K562 (cell line): ENCODE measurements around the gene FIGNL1. TPM values are rescaled to one million over a fixed set of nuclear protein-coding genes. Genes with fewer than 3 reads are reported as not detected.

Experiments
- CBX3 ChIP-seq, 2 experiments: IDR thresholded peaks; 1 replicate in 1 of 2; 2 replicates in 1 of 2; pipeline ENCODE4 v1.6.1; 2012; ENCODE audit warnings: inconsistent platforms in 2 of 2, low read length in 2 of 2, borderline replicate concordance in 1 of 2, control low read depth in 1 of 2
- CTCFL ChIP-seq: IDR thresholded peaks from 2 replicates; pipeline ENCODE4 v1.6.1; 2011; ENCODE audit warnings: borderline replicate concordance, low read depth, mild to moderate bottlenecking, moderate library complexity, low read length; ENCODE audit not compliant: insufficient read depth, poor library complexity, severe bottlenecking
- E2F3 ChIP-seq: fragments of 250-450 bp; sonication (Bioruptor Pico); IDR thresholded peaks from 2 replicates; pipeline ENCODE4 v1.4.0; 2020; ENCODE audit warnings: mild to moderate bottlenecking
- ETV6 ChIP-seq, 3 experiments: fragments of 150-350 bp in 1 of 3; sonication (generic) in 1 of 3; formaldehyde crosslinking in 1 of 3; IDR thresholded peaks; 2 replicates each; pipeline versions ENCODE4 v1.6.1 to v1.8.0; 2014 to 2022; ENCODE audit warnings: borderline replicate concordance in 2 of 3, low read depth in 2 of 3, antibody characterized with exemption in 1 of 3, low read length in 1 of 3, mild to moderate bottlenecking in 1 of 3, missing genetic modification reagents in 1 of 3
- MAFG ChIP-seq: fragments of 450-650 bp; conservative IDR thresholded peaks from 2 replicates; pipeline ENCODE4 v1.6.1; 2016; ENCODE audit warnings: missing genetic modification characterization, missing compliant biosample characterization
- MEIS2 ChIP-seq: fragments of 450-650 bp; IDR thresholded peaks from 2 replicates; pipeline ENCODE4 v1.6.1; 2014; ENCODE audit warnings: mild to moderate bottlenecking; ENCODE audit not compliant: partially characterized antibody
- SFPQ ChIP-seq: fragments of 200-400 bp; formaldehyde crosslinking; IDR thresholded peaks from 2 replicates; pipeline ENCODE4 v1.6.1; 2017; ENCODE audit warnings: mild to moderate bottlenecking, low read depth, low read length, moderate library complexity
- SMARCA4 ChIP-seq: fragments of 450-650 bp; IDR thresholded peaks from 2 replicates; pipeline ENCODE4 v1.6.1; 2016
- YY1 ChIP-seq, 3 experiments: IDR thresholded peaks; 2 replicates each; pipeline ENCODE4 v1.6.1; 2011; ENCODE audit warnings: low read length in 2 of 3, mild to moderate bottlenecking in 2 of 3, moderate library complexity in 2 of 3, borderline replicate concordance in 1 of 3, control low read depth in 1 of 3, low read depth in 1 of 3; ENCODE audit not compliant: insufficient read depth in 3 of 3, insufficient replicate concordance in 2 of 3, control insufficient read depth in 1 of 3, insufficient read length in 1 of 3; ENCODE audit errors: extremely low read depth in 1 of 3
- ZKSCAN8 ChIP-seq: fragments of 200-800 bp; sonication (Bioruptor generic); IDR thresholded peaks from 2 replicates; pipeline ENCODE4 v1.6.1; 2016; ENCODE audit warnings: missing genetic modification characterization, missing compliant biosample characterization
- ZNF184 ChIP-seq: sonication (generic); formaldehyde crosslinking; IDR thresholded peaks from 2 replicates; pipeline ENCODE4 v1.5.0; 2020; ENCODE audit warnings: missing genetic modification reagents
- ZNF24 ChIP-seq: fragments of 450-650 bp; IDR thresholded peaks from 2 replicates; pipeline ENCODE4 v1.6.1; 2016
- polyA plus RNA-seq, 8 experiments: library from polyadenylated mRNA; depleted of rRNA in 4 of 8; stranded (reverse) in 5 of 8; unstranded in 3 of 8; fragments of >200 nt; fragmentation: Nextera tagmentation in 2 of 8; fragmentation: Illumina TruSeq in 1 of 8; extraction: Ambion mirVana in 2 of 8; extraction: Trizol in 1 of 8; gene quantifications; 2 replicates each; pipeline versions ENCODE4 v1.2.1 to v1.2.3, GENCODE V29; 2011 to 2014; ENCODE audit warnings: inconsistent platforms in 1 of 8, missing spikeins in 1 of 8
- total RNA-seq, 7 experiments: library from RNA; depleted of rRNA in 6 of 7; stranded (reverse); fragments of >200 nt in 6 of 7; fragmentation: Illumina TruSeq in 2 of 7; extraction: Trizol in 2 of 7; gene quantifications; 2 replicates each; pipeline versions ENCODE4 v1.2.1 to v1.2.3, GENCODE V29; 2011 to 2021; ENCODE audit warnings: low replicate concordance in 1 of 7
- TF ChIP-seq, protein P1 (sequence below): sonication (generic); formaldehyde crosslinking; IDR thresholded peaks from 2 replicates; pipeline ENCODE4 v1.8.0; 2022; ENCODE audit warnings: mild to moderate bottlenecking, missing genetic modification reagents
- TF ChIP-seq, protein P2 (sequence below): fragments of 450-650 bp; IDR thresholded peaks from 2 replicates; pipeline ENCODE4 v1.6.1; 2016; ENCODE audit warnings: missing biosample characterization, missing genetic modification characterization

Gene FIGNL1
- total and polyA plus RNA-seq, 9 of the 15 experiments (the other 6 are each of a cell fraction or from before 2014, with no cell fraction given), result 15.5 to 48.3 (median 27.6) TPM

- TF ChIP-seq, protein P1, sequence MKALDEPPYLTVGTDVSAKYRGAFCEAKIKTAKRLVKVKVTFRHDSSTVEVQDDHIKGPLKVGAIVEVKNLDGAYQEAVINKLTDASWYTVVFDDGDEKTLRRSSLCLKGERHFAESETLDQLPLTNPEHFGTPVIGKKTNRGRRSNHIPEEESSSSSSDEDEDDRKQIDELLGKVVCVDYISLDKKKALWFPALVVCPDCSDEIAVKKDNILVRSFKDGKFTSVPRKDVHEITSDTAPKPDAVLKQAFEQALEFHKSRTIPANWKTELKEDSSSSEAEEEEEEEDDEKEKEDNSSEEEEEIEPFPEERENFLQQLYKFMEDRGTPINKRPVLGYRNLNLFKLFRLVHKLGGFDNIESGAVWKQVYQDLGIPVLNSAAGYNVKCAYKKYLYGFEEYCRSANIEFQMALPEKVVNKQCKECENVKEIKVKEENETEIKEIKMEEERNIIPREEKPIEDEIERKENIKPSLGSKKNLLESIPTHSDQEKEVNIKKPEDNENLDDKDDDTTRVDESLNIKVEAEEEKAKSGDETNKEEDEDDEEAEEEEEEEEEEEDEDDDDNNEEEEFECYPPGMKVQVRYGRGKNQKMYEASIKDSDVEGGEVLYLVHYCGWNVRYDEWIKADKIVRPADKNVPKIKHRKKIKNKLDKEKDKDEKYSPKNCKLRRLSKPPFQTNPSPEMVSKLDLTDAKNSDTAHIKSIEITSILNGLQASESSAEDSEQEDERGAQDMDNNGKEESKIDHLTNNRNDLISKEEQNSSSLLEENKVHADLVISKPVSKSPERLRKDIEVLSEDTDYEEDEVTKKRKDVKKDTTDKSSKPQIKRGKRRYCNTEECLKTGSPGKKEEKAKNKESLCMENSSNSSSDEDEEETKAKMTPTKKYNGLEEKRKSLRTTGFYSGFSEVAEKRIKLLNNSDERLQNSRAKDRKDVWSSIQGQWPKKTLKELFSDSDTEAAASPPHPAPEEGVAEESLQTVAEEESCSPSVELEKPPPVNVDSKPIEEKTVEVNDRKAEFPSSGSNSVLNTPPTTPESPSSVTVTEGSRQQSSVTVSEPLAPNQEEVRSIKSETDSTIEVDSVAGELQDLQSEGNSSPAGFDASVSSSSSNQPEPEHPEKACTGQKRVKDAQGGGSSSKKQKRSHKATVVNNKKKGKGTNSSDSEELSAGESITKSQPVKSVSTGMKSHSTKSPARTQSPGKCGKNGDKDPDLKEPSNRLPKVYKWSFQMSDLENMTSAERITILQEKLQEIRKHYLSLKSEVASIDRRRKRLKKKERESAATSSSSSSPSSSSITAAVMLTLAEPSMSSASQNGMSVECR (CRISPR knock-in tag), result no peak
- TF ChIP-seq ZNF184 (CRISPR knock-in tag) (no peak), YY1 (IDR thresholded peaks at IDR 0.05; ENCODE audit: borderline replicate concordance in 1 of 3, control insufficient read depth in 1 of 3, extremely low read depth in 1 of 3, insufficient read depth in 3 of 3, insufficient read length in 1 of 3, insufficient replicate concordance in 2 of 3, low read depth in 1 of 3, low read length in 2 of 3) (peak in 1 of 3 experiments; percentile 10), ZNF24 (no peak), SFPQ (no peak), ZKSCAN8 (CRISPR knock-in tag) (no peak), MAFG (tag) (no peak), ETV6 (IDR thresholded peaks at IDR 0.05; ENCODE audit: borderline replicate concordance in 1 of 2, low read depth in 2 of 2, low read length in 1 of 2) (no peak), ETV6 (CRISPR knock-in tag; IDR thresholded peaks at IDR 0.05; ENCODE audit: borderline replicate concordance) (no peak), MEIS2 (no peak), E2F3 (CRISPR knock-in tag) (peak; percentile 90), CTCFL (no peak), CBX3 (IDR thresholded peaks at IDR 0.05; ENCODE audit: borderline replicate concordance in 1 of 2, low read length in 2 of 2) (peak in 1 of 2 experiments; percentile 76; a peak in 1 of 3 replicates), SMARCA4 (no peak)
- TF ChIP-seq, protein P2, sequence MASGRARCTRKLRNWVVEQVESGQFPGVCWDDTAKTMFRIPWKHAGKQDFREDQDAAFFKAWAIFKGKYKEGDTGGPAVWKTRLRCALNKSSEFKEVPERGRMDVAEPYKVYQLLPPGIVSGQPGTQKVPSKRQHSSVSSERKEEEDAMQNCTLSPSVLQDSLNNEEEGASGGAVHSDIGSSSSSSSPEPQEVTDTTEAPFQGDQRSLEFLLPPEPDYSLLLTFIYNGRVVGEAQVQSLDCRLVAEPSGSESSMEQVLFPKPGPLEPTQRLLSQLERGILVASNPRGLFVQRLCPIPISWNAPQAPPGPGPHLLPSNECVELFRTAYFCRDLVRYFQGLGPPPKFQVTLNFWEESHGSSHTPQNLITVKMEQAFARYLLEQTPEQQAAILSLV (tag), result no peak
Observed at GRCh38 chr7:50467817-50468610, 17.9 kb upstream of the FIGNL1 start (continued).
